Gastroesophageal sphincter (tissue), 3 donors: ENCODE data around the gene HECW1.

Experiments
- CTCF ChIP-seq, 4 experiments: fragments of 200-600 bp in 2 of 4; fragments of 450-650 bp in 2 of 4; sonication (generic) in 1 of 4; IDR thresholded peaks; one replicate each; pipeline ENCODE4 v1.5.1; 2017 to 2019; ENCODE audit warnings: antibody characterized with exemption in 4 of 4, mild to moderate bottlenecking in 2 of 4, moderate library complexity in 2 of 4
- EP300 ChIP-seq: sonication (generic); formaldehyde crosslinking; IDR thresholded peaks from one replicate; pipeline ENCODE4 v1.6.1; 2017; ENCODE audit warnings: antibody characterized with exemption, mild to moderate bottlenecking
- POLR2A ChIP-seq, 2 donors: fragments of 450-650 bp; IDR thresholded peaks; one replicate each; pipeline ENCODE4 v1.6.1; 2017; ENCODE audit warnings: antibody characterized with exemption in 2 of 2, mild to moderate bottlenecking in 2 of 2, moderate library complexity in 1 of 2

- TF ChIP-seq POLR2A (IDR thresholded peaks at IDR 0.05) (no peak), CTCF (IDR thresholded peaks at IDR 0.05) (no peak), EP300 (no peak)
Observed at GRCh38 chr7:43535810-43536585, 423.6 kb downstream of the HECW1 start.
